H1 (cell line): Measurements from ENCODE around the gene ARHGAP42. TPM values are rescaled to one million over a fixed set of nuclear protein-coding genes. Genes with fewer than 3 reads are reported as not detected.

ENCODE experiments used
- CREB1 ChIP-seq: IDR thresholded peaks from 2 replicates; pipeline ENCODE4 v1.6.1; 2012; ENCODE audit warnings: inconsistent platforms
- POLR2AphosphoS5 ChIP-seq: IDR thresholded peaks from 2 replicates; pipeline ENCODE4 v1.6.1; 2011; ENCODE audit warnings: low read depth, low read length
- TAF1 ChIP-seq: IDR thresholded peaks from 2 replicates; pipeline ENCODE4 v1.6.1; 2011; ENCODE audit warnings: mild to moderate bottlenecking, low read depth, low read length
- polyA plus RNA-seq, 7 experiments: library from polyadenylated mRNA; depleted of rRNA in 3 of 7; stranded (reverse) in 5 of 7; unstranded in 2 of 7; fragments of >200 nt in 5 of 7; fragments of 200-250 nt in 2 of 7; gene quantifications; 1 replicate in 5 of 7; 2 replicates in 1 of 7; 4 replicates in 1 of 7; pipeline versions ENCODE4 v1.2.1 to v1.2.3, GENCODE V29; 2011 to 2013; ENCODE audit warnings: missing spikeins in 2 of 7, mixed read lengths in 2 of 7
- total RNA-seq: library from RNA; stranded (reverse); fragmentation: NEBNext Ultra II Directional; extraction: Animal tissue kit (Norgen Biotek cat#: 25700); gene quantifications from 2 replicates; pipeline ENCODE4 v1.2.1, GENCODE V29; 2021
- TF ChIP-seq, protein P1 (sequence below): fragments of 300-600 bp; sonication (generic); IDR thresholded peaks from 2 replicates; pipeline ENCODE4 v1.7.1; 2012; ENCODE audit warnings: low read length, moderate library complexity, mild to moderate bottlenecking, inconsistent platforms; ENCODE audit not compliant: insufficient replicate concordance

The ARHGAP42 gene
- total and polyA plus RNA-seq, 2 of the 8 experiments (the other 6 are each of a cell fraction or from before 2014, with no cell fraction given), result 22.2 to 33.5 TPM

DNA sequence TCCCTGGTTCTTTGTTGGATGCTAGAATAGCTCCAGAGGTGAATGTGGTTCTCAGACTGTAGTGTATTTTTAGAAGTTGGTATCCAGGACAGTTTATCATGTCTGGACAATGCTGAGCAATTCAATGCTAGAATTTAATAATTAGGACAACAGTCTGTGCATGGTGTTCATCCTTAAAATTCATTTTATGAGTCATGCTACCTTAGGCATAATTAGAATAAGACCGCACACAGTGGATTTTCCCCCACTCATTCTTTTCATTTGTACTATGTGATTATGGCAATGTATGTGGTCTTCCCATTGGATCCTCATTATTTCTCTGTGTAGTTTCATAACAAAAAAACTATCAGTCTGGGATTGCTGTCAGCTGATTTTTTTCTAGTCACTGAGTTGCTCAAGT lies 196.7 kb downstream of the ARHGAP42 start (continued):
- TF ChIP-seq, protein P1, sequence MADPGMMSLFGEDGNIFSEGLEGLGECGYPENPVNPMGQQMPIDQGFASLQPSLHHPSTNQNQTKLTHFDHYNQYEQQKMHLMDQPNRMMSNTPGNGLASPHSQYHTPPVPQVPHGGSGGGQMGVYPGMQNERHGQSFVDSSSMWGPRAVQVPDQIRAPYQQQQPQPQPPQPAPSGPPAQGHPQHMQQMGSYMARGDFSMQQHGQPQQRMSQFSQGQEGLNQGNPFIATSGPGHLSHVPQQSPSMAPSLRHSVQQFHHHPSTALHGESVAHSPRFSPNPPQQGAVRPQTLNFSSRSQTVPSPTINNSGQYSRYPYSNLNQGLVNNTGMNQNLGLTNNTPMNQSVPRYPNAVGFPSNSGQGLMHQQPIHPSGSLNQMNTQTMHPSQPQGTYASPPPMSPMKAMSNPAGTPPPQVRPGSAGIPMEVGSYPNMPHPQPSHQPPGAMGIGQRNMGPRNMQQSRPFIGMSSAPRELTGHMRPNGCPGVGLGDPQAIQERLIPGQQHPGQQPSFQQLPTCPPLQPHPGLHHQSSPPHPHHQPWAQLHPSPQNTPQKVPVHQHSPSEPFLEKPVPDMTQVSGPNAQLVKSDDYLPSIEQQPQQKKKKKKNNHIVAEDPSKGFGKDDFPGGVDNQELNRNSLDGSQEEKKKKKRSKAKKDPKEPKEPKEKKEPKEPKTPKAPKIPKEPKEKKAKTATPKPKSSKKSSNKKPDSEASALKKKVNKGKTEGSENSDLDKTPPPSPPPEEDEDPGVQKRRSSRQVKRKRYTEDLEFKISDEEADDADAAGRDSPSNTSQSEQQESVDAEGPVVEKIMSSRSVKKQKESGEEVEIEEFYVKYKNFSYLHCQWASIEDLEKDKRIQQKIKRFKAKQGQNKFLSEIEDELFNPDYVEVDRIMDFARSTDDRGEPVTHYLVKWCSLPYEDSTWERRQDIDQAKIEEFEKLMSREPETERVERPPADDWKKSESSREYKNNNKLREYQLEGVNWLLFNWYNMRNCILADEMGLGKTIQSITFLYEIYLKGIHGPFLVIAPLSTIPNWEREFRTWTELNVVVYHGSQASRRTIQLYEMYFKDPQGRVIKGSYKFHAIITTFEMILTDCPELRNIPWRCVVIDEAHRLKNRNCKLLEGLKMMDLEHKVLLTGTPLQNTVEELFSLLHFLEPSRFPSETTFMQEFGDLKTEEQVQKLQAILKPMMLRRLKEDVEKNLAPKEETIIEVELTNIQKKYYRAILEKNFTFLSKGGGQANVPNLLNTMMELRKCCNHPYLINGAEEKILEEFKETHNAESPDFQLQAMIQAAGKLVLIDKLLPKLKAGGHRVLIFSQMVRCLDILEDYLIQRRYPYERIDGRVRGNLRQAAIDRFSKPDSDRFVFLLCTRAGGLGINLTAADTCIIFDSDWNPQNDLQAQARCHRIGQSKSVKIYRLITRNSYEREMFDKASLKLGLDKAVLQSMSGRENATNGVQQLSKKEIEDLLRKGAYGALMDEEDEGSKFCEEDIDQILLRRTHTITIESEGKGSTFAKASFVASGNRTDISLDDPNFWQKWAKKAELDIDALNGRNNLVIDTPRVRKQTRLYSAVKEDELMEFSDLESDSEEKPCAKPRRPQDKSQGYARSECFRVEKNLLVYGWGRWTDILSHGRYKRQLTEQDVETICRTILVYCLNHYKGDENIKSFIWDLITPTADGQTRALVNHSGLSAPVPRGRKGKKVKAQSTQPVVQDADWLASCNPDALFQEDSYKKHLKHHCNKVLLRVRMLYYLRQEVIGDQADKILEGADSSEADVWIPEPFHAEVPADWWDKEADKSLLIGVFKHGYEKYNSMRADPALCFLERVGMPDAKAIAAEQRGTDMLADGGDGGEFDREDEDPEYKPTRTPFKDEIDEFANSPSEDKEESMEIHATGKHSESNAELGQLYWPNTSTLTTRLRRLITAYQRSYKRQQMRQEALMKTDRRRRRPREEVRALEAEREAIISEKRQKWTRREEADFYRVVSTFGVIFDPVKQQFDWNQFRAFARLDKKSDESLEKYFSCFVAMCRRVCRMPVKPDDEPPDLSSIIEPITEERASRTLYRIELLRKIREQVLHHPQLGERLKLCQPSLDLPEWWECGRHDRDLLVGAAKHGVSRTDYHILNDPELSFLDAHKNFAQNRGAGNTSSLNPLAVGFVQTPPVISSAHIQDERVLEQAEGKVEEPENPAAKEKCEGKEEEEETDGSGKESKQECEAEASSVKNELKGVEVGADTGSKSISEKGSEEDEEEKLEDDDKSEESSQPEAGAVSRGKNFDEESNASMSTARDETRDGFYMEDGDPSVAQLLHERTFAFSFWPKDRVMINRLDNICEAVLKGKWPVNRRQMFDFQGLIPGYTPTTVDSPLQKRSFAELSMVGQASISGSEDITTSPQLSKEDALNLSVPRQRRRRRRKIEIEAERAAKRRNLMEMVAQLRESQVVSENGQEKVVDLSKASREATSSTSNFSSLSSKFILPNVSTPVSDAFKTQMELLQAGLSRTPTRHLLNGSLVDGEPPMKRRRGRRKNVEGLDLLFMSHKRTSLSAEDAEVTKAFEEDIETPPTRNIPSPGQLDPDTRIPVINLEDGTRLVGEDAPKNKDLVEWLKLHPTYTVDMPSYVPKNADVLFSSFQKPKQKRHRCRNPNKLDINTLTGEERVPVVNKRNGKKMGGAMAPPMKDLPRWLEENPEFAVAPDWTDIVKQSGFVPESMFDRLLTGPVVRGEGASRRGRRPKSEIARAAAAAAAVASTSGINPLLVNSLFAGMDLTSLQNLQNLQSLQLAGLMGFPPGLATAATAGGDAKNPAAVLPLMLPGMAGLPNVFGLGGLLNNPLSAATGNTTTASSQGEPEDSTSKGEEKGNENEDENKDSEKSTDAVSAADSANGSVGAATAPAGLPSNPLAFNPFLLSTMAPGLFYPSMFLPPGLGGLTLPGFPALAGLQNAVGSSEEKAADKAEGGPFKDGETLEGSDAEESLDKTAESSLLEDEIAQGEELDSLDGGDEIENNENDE, result no peak
- TF ChIP-seq TAF1 (no peak), POLR2AphosphoS5 (no peak), CREB1 (no peak)
